ENCODE results near the gene MEF2B. TPM values are rescaled to one million over a fixed set of nuclear protein-coding genes. Genes with fewer than 3 reads are reported as not detected.
"Not testable (repeated sequence)": the region's sequence is repeated elsewhere in the genome, so short reads cannot be mapped to it uniquely, and the experiment has no call there.

MEF2B gene
- total RNA-seq, 1 donor from 2014 or later = under 0.01 TPM

- Histone ChIP-seq H3K36me3 (ENCODE audit: control insufficient read depth, insufficient read depth, low read length) (peaks cover 9% of the 10 kb centered on the region), H3K27me3 (ENCODE audit: control insufficient read depth, insufficient read depth, low read length) (no peaks in the 10 kb centered on the region), H3K4me3 (ENCODE audit: low read depth, low read length) (no peak overlapping the region)
- TF ChIP-seq CTCF (IDR thresholded peaks at IDR 0.05; ENCODE audit: insufficient read depth, low read length, severe bottlenecking) = no peak
- no peak for FAIRE-seq
- DNase-seq (ENCODE audit: low read depth) = no peak
Observed at GRCh38 chr19:19176950-19177349, 6.9 kb upstream of the MEF2B start.

GRCh38 chr19:19173243-19173642 is 3.2 kb upstream of the MEF2B start:
- FAIRE-seq; DNase-seq (ENCODE audit: low read depth): not testable (repeated sequence)

GRCh38 chr19:19171821-19172532 is 1.9 kb upstream of the MEF2B start:
- FAIRE-seq (no peak), DNase-seq (ENCODE audit: low read depth) (no peak)

More at GRCh38 chr19:19173243-19173642, 3.2 kb upstream of the MEF2B start:
- not testable (repeated sequence) for H3K27me3 ChIP-seq (ENCODE audit: control insufficient read depth, insufficient read depth, low read length); H3K36me3 ChIP-seq (ENCODE audit: control insufficient read depth, insufficient read depth, low read length); H3K4me3 ChIP-seq (ENCODE audit: low read depth, low read length)

GRCh38 chr19:19170873-19171672 is 1.0 kb upstream of the MEF2B start:
- no peak for DNase-seq (ENCODE audit: low read depth)
- FAIRE-seq = no peak
- no peaks in the 10 kb centered on the region for H3K36me3 ChIP-seq (ENCODE audit: control insufficient read depth, insufficient read depth, low read length)
- no peaks in the 10 kb centered on the region for H3K27me3 ChIP-seq (ENCODE audit: control insufficient read depth, insufficient read depth, low read length)
- TF ChIP-seq CTCF (IDR thresholded peaks at IDR 0.05; ENCODE audit: insufficient read depth, low read length, severe bottlenecking) = no peak
- no peak overlapping the region for H3K4me3 ChIP-seq (ENCODE audit: low read depth, low read length)

More at GRCh38 chr19:19171821-19172532, 1.9 kb upstream of the MEF2B start:
- no peaks in the 10 kb centered on the region for H3K36me3 ChIP-seq (ENCODE audit: control insufficient read depth, insufficient read depth, low read length)
- no peak for TF ChIP-seq CTCF (IDR thresholded peaks at IDR 0.05; ENCODE audit: insufficient read depth, low read length, severe bottlenecking)
- no peaks in the 10 kb centered on the region for H3K27me3 ChIP-seq (ENCODE audit: control insufficient read depth, insufficient read depth, low read length)
- H3K4me3 ChIP-seq (ENCODE audit: low read depth, low read length) = no peak overlapping the region

- DNase-seq (ENCODE audit: low read depth) = no peak
- Histone ChIP-seq H3K27me3 (ENCODE audit: control insufficient read depth, insufficient read depth, low read length) (no peaks in the 10 kb centered on the region), H3K4me3 (ENCODE audit: low read depth, low read length) (no peak overlapping the region), H3K36me3 (ENCODE audit: control insufficient read depth, insufficient read depth, low read length) (no peaks in the 10 kb centered on the region)
- no peak for TF ChIP-seq CTCF (IDR thresholded peaks at IDR 0.05; ENCODE audit: insufficient read depth, low read length, severe bottlenecking)
- no peak for FAIRE-seq
Observed at GRCh38 chr19:19169236-19170052, 619 bp downstream of the MEF2B start.

GRCh38 chr19:19167612-19168011 is 2.5 kb downstream of the MEF2B start:
- Histone ChIP-seq H3K27me3 (ENCODE audit: control insufficient read depth, insufficient read depth, low read length) (no peaks in the 10 kb centered on the region), H3K36me3 (ENCODE audit: control insufficient read depth, insufficient read depth, low read length) (no peaks in the 10 kb centered on the region), H3K4me3 (ENCODE audit: low read depth, low read length) (no peak overlapping the region)
- DNase-seq (ENCODE audit: low read depth) = no peak
- no peak for FAIRE-seq
- no peak for TF ChIP-seq CTCF (IDR thresholded peaks at IDR 0.05; ENCODE audit: insufficient read depth, low read length, severe bottlenecking)

Measured in bronchial epithelial cell (primary cell).